ENCODE measurements around the gene NID1.

DNA sequence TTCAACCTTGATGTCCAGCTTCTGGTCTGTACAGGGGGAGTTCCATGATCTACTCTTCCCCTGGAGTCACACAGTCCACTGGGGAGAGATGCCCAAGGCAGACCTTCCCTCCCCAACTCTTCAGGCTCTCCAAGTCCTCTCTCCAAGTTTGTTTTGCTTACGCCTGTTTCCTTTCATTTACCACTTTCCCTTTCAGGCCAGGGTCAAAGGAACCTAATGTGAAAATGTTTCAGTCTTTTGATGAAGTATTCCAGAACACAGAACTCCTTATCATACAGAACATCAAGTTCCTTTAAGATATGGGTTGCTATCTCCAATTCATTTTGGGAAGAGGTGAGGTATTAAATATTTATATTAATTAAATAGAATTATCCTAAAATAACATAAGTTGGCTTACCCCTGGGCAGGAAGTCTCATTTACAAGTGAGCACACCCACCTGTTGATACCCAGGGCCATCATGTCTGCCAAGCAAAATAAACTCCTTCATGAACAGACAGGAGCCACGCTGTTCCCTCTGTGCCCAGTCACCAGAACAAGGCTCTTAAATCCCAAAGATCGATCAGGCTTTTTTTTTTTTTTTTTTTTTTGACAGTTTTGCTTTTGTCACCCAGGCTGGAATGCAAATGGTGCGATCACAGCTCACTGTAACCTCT is 116.0 kb downstream of the NID1 start:
- TF ChIP-seq, protein P1, sequence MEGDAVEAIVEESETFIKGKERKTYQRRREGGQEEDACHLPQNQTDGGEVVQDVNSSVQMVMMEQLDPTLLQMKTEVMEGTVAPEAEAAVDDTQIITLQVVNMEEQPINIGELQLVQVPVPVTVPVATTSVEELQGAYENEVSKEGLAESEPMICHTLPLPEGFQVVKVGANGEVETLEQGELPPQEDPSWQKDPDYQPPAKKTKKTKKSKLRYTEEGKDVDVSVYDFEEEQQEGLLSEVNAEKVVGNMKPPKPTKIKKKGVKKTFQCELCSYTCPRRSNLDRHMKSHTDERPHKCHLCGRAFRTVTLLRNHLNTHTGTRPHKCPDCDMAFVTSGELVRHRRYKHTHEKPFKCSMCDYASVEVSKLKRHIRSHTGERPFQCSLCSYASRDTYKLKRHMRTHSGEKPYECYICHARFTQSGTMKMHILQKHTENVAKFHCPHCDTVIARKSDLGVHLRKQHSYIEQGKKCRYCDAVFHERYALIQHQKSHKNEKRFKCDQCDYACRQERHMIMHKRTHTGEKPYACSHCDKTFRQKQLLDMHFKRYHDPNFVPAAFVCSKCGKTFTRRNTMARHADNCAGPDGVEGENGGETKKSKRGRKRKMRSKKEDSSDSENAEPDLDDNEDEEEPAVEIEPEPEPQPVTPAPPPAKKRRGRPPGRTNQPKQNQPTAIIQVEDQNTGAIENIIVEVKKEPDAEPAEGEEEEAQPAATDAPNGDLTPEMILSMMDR (conservative IDR thresholded peaks at IDR 0.05; ENCODE audit: low read length), result no peak
- TF ChIP-seq EZH2phosphoT487 (IDR thresholded peaks at IDR 0.05; ENCODE audit: borderline replicate concordance, low read depth, low read length), result no peak

Data from OCI-LY7 (cell line).